Measurements from ENCODE around the gene PRKRA. TPM values are rescaled to one million over a fixed set of nuclear protein-coding genes. Genes with fewer than 3 reads are reported as not detected.

Gene PRKRA
- total RNA-seq, 1 experiment from 2014 or later, result 49.8 TPM

GRCh38 chr2:178419123-178419522 lies 31.9 kb downstream of the PRKRA start:
- no TSS peak for BruUV-seq (replicated peaks)
- RAD21 ChIA-PET (ENCODE audit: low non-redundant PET in 1 of 2, low total read pairs in 2 of 2, uncharacterized antibody in 2 of 2, unreplicated experiment in 2 of 2), result interaction anchor here in 1 of 2 experiments (1.0 kb wide), 1 partner anchor 20 kb away, joined by 3 read pairs; no protein-coding TSS in a partner anchor
- TF ChIP-seq RAD21 (IDR thresholded peaks at IDR 0.05; ENCODE audit: low read depth) (peak; percentile 61), ATF3 (IDR thresholded peaks at IDR 0.05) (no peak), CTCF (IDR thresholded peaks at IDR 0.05 in 2 of 3, conservative IDR thresholded peaks at IDR 0.05 in 1 of 3; ENCODE audit: borderline replicate concordance in 1 of 3, insufficient read depth in 1 of 3, low read depth in 2 of 3, low read length in 2 of 3) (peak; percentile 28 to 50 (median 50); a peak in 4 of 6 replicates), POLR2A (IDR thresholded peaks at IDR 0.05; ENCODE audit: borderline replicate concordance, extremely low read depth, insufficient read depth, insufficient read length) (no peak), ZBTB33 (IDR thresholded peaks at IDR 0.05; ENCODE audit: extremely low read depth, insufficient replicate concordance, low read length) (no peak), YY1 (IDR thresholded peaks at IDR 0.05; ENCODE audit: extremely low read depth, insufficient replicate concordance, low read depth, low read length) (no peak), JUND (IDR thresholded peaks at IDR 0.05) (no peak), EZH2 (IDR thresholded peaks at IDR 0.05) (no peak), SP1 (IDR thresholded peaks at IDR 0.05; ENCODE audit: low read depth) (no peak), REST (IDR thresholded peaks at IDR 0.05; ENCODE audit: low read depth) (no peak), MAX (IDR thresholded peaks at IDR 0.05) (no peak), SRF (IDR thresholded peaks at IDR 0.05; ENCODE audit: low read depth) (no peak), FOSL1 (IDR thresholded peaks at IDR 0.05; ENCODE audit: low read depth) (no peak), EGR1 (IDR thresholded peaks at IDR 0.05; ENCODE audit: low read depth) (no peak), ZFX (IDR thresholded peaks at IDR 0.05) (no peak), ELF1 (IDR thresholded peaks at IDR 0.05; ENCODE audit: borderline replicate concordance, low read depth) (no peak)

More at GRCh38 chr2:178419123-178419522, 31.9 kb downstream of the PRKRA start:
- Histone ChIP-seq H3K9me3 (ENCODE audit: control insufficient read depth in 1 of 2, insufficient read depth in 1 of 2, low read depth in 1 of 2, low read length in 2 of 2) (no peaks in the 10 kb centered on the region), H3K4me1 (ENCODE audit: control insufficient read depth in 1 of 2, insufficient read depth in 2 of 2, low read length in 2 of 2) (peaks cover 2 to 6% of the 10 kb centered on the region in 2 experiments; a peak in 2 of 4 replicates), H3K9ac (ENCODE audit: low read length) (no peak overlapping the region), H3K9me2 (ENCODE audit: insufficient read depth) (no peaks in the 10 kb centered on the region), H3K4me2 (ENCODE audit: low read length) (no peak overlapping the region), H3K36me3 (ENCODE audit: control insufficient read depth in 1 of 2, insufficient read depth in 2 of 2, low read length in 2 of 2) (no peaks in the 10 kb centered on the region), H3K4me3 (replicated peaks in 1 of 2; ENCODE audit: low read depth in 1 of 2, low read length in 2 of 2) (no peak overlapping the region), H2AFZ (ENCODE audit: low read depth, low read length, poor library complexity, severe bottlenecking) (no peak overlapping the region), H3K27me3 (ENCODE audit: insufficient read depth, low read length) (no peaks in the 10 kb centered on the region), H3K27ac (ENCODE audit: low read depth, low read length) (no peak overlapping the region), H3K79me2 (ENCODE audit: insufficient read depth, low read length) (no peaks in the 10 kb centered on the region), H4K20me1 (ENCODE audit: insufficient read depth) (no peaks in the 10 kb centered on the region)
- intact Hi-C loops (cut with micrococcal nuclease), result loop anchor here (10.0 kb wide), 1 partner anchor 514 kb away; no protein-coding TSS in a partner anchor
- ChIA-PET CTCF (interaction anchor here (0.7 to 2.2 kb wide), 8 partner anchors 11 to 512 kb away, joined by 3 to 14 read pairs (median 3); partner anchors contain the start of genes PJVK, PRKRA and RBM45), POLR2A (interaction anchor here (1.0 to 1.1 kb wide), 2 partner anchors 28 to 32 kb away, joined by 3 read pairs; partner anchors contain the start of genes PJVK and PRKRA)
- ATAC-seq, result no peak
- no peak for DNase-seq (ENCODE audit: low read depth, low spot score)
